ENCODE measurements around the gene SMAP2. TPM values are rescaled to one million over a fixed set of nuclear protein-coding genes. Genes with fewer than 3 reads are reported as not detected.

The SMAP2 gene
- total and polyA plus RNA-seq, 2 donors (not counting 1 experiment from before 2014, with no cell fraction given) = 16.7 to 28.7 TPM

DNA sequence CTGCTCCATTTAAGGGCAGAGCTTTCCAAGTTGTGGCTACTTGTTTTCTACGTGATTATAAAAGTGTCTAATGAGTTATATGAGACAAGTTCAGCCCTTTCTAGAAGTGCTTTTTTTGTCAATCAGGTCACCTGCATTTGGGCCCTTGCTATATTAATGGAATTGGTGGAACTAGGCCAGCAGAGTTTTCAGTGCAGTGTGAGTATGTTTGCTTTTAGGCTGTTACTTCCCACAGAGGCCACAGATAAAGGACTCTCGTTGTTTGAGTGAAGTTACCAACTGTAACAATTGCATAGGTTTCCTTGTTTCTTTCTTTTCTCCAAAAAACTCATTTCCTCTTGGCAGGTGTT, 10.9 kb downstream of the SMAP2 start:
- no peak overlapping the region for H3K9ac ChIP-seq (ENCODE audit: insufficient read depth, low read length)
- H4K20me1 ChIP-seq (ENCODE audit: control insufficient read depth, extremely low read depth, insufficient read depth, low read length) = no peaks in the 10 kb centered on the region
- H3K4me2 ChIP-seq (ENCODE audit: extremely low read depth, insufficient read depth, low read length) = no peak overlapping the region
- H3K27ac ChIP-seq (ENCODE audit: insufficient read depth, low read length) = peak overlapping the region; percentile 85
- H3K79me2 ChIP-seq (ENCODE audit: control insufficient read depth, insufficient read depth, low read length) = peaks cover 74% of the 10 kb centered on the region
- peaks cover 29% of the 10 kb centered on the region for H3K4me1 ChIP-seq (ENCODE audit: control insufficient read depth, extremely low read depth, insufficient read depth, low read length)
- H3K9me3 ChIP-seq (ENCODE audit: control insufficient read depth, insufficient read depth, low read depth, low read length) = no peaks in the 10 kb centered on the region
- DNase-seq (ENCODE audit: low read depth in 2 of 2) = no peak
- H3K36me3 ChIP-seq (ENCODE audit: control insufficient read depth, insufficient read depth, low read length) = no peaks in the 10 kb centered on the region
- no peaks in the 10 kb centered on the region for H3K27me3 ChIP-seq (ENCODE audit: control insufficient read depth, insufficient read depth, low read length)
- TF ChIP-seq CTCF (conservative IDR thresholded peaks at IDR 0.05 in 1 of 2, IDR thresholded peaks at IDR 0.05 in 1 of 2; ENCODE audit: low read depth in 1 of 2, low read length in 2 of 2) = no peak
- no peak for TF ChIP-seq EZH2 (IDR thresholded peaks at IDR 0.05; ENCODE audit: low read length, missing control alignments)
- H3K4me3 ChIP-seq (replicated peaks in 1 of 4; ENCODE audit: control extremely low read depth in 1 of 4, insufficient read depth in 1 of 4, low read depth in 3 of 4, low read length in 4 of 4) = no peak overlapping the region
- H2AFZ ChIP-seq (ENCODE audit: low read length) = no peak overlapping the region

GRCh38 chr1:40384887-40385286, 11.4 kb downstream of the SMAP2 start:
- Histone ChIP-seq H2AFZ (ENCODE audit: low read length) (no peak overlapping the region), H3K36me3 (ENCODE audit: control insufficient read depth, insufficient read depth, low read length) (no peaks in the 10 kb centered on the region), H3K27me3 (ENCODE audit: control insufficient read depth, insufficient read depth, low read length) (no peaks in the 10 kb centered on the region), H3K4me1 (ENCODE audit: control insufficient read depth, extremely low read depth, insufficient read depth, low read length) (peaks cover 31% of the 10 kb centered on the region), H3K4me3 (replicated peaks in 1 of 4; ENCODE audit: control extremely low read depth in 1 of 4, insufficient read depth in 1 of 4, low read depth in 3 of 4, low read length in 4 of 4) (no peak overlapping the region), H4K20me1 (ENCODE audit: control insufficient read depth, extremely low read depth, insufficient read depth, low read length) (no peaks in the 10 kb centered on the region), H3K9me3 (ENCODE audit: control insufficient read depth, insufficient read depth, low read depth, low read length) (no peaks in the 10 kb centered on the region), H3K4me2 (ENCODE audit: extremely low read depth, insufficient read depth, low read length) (no peak overlapping the region), H3K9ac (ENCODE audit: insufficient read depth, low read length) (no peak overlapping the region), H3K79me2 (ENCODE audit: control insufficient read depth, insufficient read depth, low read length) (peaks cover 72% of the 10 kb centered on the region), H3K27ac (ENCODE audit: insufficient read depth, low read length) (peak overlapping the region; percentile 85)
- TF ChIP-seq CTCF (conservative IDR thresholded peaks at IDR 0.05 in 1 of 2, IDR thresholded peaks at IDR 0.05 in 1 of 2; ENCODE audit: low read depth in 1 of 2, low read length in 2 of 2) = no peak
- no peak for TF ChIP-seq EZH2 (IDR thresholded peaks at IDR 0.05; ENCODE audit: low read length, missing control alignments)
- no peak for DNase-seq (ENCODE audit: low read depth in 2 of 2)

DNA sequence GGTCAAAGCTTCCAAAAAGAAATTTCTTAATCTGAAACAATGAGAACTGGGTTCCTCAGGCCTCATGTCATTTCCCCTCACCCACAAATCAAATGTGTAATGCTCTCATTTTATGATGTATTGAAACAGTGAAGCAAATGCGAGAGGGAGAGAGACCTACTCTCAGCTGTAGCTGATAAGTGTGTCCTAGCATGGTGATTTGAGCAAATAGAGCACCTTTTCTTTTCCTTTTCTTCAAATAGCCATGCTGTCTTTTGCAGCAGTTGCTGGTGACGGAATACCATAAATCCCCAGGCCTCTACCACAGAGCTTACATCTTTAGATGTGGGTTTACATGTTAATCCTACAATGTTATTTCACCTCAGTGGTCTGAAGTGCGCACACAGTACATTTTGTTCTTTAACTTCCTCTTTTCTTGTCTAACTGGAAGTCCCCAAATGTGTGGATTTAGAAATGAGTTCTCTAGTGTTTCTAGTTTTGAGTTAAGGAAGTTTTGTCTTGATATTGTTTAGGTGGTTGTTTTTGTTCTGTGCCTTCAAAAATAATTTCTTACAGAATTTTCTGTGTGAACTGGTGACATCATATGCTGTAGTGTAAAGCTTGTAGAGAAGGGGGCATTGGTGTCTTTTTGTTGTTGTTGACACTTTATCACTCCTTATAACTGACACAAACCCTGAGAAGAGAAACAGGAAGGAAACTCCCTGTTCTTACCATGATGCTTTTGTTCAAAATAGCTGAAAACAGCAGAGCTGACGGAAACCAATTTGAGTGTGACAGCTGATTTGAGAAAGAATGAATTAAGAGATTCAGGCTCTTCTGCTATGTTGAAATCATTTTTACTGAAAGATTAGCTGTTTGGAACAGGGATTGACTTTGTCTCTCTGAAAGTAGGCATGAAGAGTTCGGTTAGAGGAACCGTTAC, 12.2 kb downstream of the SMAP2 start:
- peaks cover 71% of the 10 kb centered on the region for H3K79me2 ChIP-seq (ENCODE audit: control insufficient read depth, insufficient read depth, low read length)
- peak overlapping the region; percentile 23 for H3K27ac ChIP-seq (ENCODE audit: insufficient read depth, low read length)

More for the DNA sequence above, 12.2 kb downstream of the SMAP2 start:
- H3K4me2 ChIP-seq (ENCODE audit: extremely low read depth, insufficient read depth, low read length) = no peak overlapping the region
- H3K4me3 ChIP-seq (replicated peaks in 1 of 4; ENCODE audit: control extremely low read depth in 1 of 4, insufficient read depth in 1 of 4, low read depth in 3 of 4, low read length in 4 of 4) = no peak overlapping the region
- H3K27me3 ChIP-seq (ENCODE audit: control insufficient read depth, insufficient read depth, low read length) = no peaks in the 10 kb centered on the region
- H4K20me1 ChIP-seq (ENCODE audit: control insufficient read depth, extremely low read depth, insufficient read depth, low read length) = no peaks in the 10 kb centered on the region
- no peaks in the 10 kb centered on the region for H3K9me3 ChIP-seq (ENCODE audit: control insufficient read depth, insufficient read depth, low read depth, low read length)
- no peak for DNase-seq (ENCODE audit: low read depth in 2 of 2)
- no peak overlapping the region for H2AFZ ChIP-seq (ENCODE audit: low read length)
- no peak for TF ChIP-seq EZH2 (IDR thresholded peaks at IDR 0.05; ENCODE audit: low read length, missing control alignments)
- TF ChIP-seq CTCF (conservative IDR thresholded peaks at IDR 0.05 in 1 of 2, IDR thresholded peaks at IDR 0.05 in 1 of 2; ENCODE audit: low read depth in 1 of 2, low read length in 2 of 2) = no peak
- H3K9ac ChIP-seq (ENCODE audit: insufficient read depth, low read length) = no peak overlapping the region
- H3K4me1 ChIP-seq (ENCODE audit: control insufficient read depth, extremely low read depth, insufficient read depth, low read length) = peaks cover 35% of the 10 kb centered on the region
- no peaks in the 10 kb centered on the region for H3K36me3 ChIP-seq (ENCODE audit: control insufficient read depth, insufficient read depth, low read length)

Data from fibroblast of lung (primary cell).